Measurements from ENCODE around the gene PLEKHA4.

DNA sequence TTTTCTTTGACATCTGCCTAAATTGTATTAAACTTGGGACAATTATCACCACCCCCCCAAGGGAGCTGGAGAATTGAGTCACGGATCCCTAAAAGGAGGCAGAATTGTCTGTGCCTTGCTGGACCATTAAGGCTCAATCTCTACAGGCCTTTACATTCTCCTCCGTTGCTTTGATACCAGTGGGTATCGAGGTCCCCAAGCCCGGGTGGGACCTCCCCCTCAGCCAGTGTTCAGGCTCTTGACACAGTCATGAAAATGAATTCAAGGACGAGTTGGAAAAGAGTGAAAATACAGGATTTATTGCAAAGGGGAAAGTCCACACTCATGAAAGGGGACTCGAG lies 9.4 kb upstream of the PLEKHA4 start:
- no peak for TF ChIP-seq POLR2A (IDR thresholded peaks at IDR 0.05)
- TF ChIP-seq, protein P1, sequence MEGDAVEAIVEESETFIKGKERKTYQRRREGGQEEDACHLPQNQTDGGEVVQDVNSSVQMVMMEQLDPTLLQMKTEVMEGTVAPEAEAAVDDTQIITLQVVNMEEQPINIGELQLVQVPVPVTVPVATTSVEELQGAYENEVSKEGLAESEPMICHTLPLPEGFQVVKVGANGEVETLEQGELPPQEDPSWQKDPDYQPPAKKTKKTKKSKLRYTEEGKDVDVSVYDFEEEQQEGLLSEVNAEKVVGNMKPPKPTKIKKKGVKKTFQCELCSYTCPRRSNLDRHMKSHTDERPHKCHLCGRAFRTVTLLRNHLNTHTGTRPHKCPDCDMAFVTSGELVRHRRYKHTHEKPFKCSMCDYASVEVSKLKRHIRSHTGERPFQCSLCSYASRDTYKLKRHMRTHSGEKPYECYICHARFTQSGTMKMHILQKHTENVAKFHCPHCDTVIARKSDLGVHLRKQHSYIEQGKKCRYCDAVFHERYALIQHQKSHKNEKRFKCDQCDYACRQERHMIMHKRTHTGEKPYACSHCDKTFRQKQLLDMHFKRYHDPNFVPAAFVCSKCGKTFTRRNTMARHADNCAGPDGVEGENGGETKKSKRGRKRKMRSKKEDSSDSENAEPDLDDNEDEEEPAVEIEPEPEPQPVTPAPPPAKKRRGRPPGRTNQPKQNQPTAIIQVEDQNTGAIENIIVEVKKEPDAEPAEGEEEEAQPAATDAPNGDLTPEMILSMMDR (IDR thresholded peaks at IDR 0.05) = no peak
